GM19372 (cell line): ENCODE results near the gene TMEM120B.

ENCODE experiments used
- ATAC-seq: cut with Tn5 transposase; IDR thresholded peaks from one replicate; pipeline ENCODE4 v1.9.1; 2021; ENCODE audit warnings: mild to moderate bottlenecking, low read depth, moderate library complexity; ENCODE audit not compliant: unreplicated experiment

TMEM120B gene

DNA sequence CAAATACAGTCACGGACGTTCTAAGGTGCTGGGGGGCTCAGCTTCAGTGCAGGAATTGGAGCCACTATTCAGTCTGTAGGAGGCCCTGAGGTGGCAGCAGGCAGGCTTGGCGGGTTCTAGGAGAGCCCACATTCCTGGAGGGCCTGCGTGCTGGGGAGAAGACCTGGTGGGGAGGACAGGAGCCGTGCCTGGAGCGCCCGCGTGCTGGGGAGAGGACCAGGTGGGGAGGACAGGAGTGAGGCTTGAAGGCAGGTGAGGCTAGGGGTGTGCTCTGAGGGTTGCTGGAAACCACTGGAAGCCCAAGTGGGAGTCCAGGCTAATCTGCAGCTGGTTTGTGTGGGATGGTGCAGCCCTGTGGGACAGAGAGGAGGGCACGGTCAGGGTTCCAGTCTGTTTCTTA, 57.8 kb downstream of the TMEM120B start:
- no peak for ATAC-seq

- no peak for ATAC-seq
These were observed 58.5 kb downstream of the TMEM120B start for GRCh38 chr12:121770813-121771625.

GRCh38 chr12:121773011-121773777, 60.6 kb downstream of the TMEM120B start:
- ATAC-seq = peak; percentile 70

- ATAC-seq = no peak
These were observed 62.5 kb downstream of the TMEM120B start for GRCh38 chr12:121774968-121775474.

GRCh38 chr12:121775501-121775900, 62.9 kb downstream of the TMEM120B start:
- ATAC-seq = no peak

GRCh38 chr12:121776190-121777098, 63.9 kb downstream of the TMEM120B start:
- no peak for ATAC-seq

DNA sequence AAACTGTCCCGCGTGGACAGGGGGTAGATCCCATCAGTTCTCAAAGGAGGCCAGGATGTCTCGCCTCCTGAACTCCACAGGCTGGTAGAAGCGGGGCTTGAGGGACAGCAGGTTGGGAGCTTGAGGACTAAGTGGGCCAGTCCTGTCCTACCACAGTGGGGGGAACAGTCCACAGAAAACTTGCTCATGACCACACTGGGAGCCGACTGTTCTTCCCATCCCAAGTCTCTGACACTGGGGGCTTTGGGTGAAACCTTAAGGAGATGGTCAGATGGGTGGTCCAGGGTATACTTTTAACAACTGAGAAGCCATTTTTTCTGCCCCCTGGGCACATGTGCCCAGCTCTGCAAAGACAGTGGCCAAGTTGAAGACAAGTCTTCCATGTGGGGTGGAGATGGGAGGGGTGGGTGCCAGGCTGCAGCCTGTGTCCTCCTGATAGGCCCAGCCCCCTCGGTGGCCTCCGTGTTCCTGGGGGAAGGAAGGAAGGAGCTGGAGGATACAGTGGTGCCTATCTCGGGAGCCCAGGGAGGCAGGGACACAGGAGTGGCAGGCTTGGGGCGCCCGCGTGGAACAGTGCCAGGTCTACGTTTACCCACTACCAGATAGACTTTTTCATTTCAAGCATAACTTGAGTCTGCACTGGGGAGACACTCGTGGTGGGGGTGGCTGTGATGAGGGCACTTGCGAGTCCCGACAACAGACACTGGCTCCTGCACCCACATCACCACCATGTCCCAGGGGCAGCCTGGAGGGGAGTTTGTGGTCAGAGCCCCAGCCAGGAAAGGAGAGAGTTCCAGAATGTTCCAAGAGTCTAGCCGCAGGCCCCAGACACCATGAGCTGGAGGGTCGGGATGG, 66.2 kb downstream of the TMEM120B start:
- no peak for ATAC-seq

DNA sequence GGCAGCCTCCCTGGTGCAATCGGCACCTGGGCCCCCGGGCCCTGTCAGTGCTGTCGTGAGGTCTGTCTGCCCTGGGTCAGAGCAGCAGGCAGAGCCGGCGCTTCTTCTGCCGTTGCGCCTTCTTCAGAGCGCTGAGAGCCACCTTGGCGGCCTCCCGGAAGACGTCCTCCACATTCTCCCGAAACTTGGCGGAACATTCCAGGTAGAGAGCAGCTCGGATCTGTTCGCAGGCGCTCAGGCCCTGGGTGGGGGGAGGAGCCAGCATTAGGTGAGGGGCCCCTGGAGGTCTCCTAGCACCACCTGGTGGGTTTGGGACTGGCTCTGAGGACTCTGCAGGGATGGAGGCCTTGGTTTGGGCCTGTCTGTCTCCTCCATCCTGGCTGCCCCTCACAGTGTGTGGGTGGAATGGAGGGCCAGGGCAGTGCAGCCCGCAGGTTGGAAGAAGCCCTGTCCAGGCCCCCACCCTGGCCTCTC, 66.9 kb downstream of the TMEM120B start:
- ATAC-seq = no peak

DNA sequence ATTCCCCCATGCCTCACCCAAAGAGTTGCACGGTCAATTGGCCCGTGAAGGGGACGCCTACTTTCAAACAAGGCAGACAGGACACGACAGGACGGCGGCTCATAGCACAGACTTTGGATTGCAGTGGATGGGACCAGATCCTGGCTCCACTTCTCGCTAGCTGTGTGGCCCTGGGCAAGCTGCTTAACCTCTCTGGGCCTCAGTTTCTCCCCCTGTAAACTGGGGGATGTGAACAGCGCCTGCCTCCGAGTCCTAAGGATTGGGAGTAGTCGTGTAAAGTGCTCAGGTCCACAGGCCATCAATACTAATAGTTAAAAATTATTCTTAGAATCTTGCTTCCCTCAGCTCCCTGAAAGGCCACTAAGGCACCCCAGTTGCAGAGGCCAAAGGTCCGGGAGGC, 67.9 kb downstream of the TMEM120B start:
- ATAC-seq = no peak

GRCh38 chr12:121781484-121781997, 69.0 kb downstream of the TMEM120B start:
- no peak for ATAC-seq

- no peak for ATAC-seq
These were observed 69.7 kb downstream of the TMEM120B start for GRCh38 chr12:121781998-121782979.

DNA sequence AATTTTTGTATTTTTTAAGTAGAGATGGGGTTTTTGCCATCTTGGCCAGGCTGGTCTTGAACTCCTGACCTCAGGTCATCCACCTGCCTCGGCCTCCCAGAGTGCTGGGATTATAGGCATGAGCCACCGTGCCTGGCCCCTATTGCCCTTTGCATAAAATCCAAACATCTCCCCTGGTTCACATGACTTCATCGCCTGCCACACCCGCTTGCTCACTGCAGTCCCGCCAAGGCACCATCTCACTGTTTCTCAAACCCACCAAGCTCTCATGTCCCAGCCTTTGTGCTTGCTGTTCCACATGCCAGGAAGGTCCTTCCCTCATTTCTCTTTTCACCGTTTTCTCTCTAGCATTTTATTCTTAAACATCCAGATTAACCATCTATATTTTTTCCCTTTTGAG, 71.2 kb downstream of the TMEM120B start:
- no peak for ATAC-seq

GRCh38 chr12:121784460-121784859, 71.9 kb downstream of the TMEM120B start:
- no peak for ATAC-seq

GRCh38 chr12:121786440-121786825, 73.9 kb downstream of the TMEM120B start:
- ATAC-seq = no peak

- ATAC-seq = no peak
These were observed 74.8 kb downstream of the TMEM120B start for GRCh38 chr12:121787063-121788025.

DNA sequence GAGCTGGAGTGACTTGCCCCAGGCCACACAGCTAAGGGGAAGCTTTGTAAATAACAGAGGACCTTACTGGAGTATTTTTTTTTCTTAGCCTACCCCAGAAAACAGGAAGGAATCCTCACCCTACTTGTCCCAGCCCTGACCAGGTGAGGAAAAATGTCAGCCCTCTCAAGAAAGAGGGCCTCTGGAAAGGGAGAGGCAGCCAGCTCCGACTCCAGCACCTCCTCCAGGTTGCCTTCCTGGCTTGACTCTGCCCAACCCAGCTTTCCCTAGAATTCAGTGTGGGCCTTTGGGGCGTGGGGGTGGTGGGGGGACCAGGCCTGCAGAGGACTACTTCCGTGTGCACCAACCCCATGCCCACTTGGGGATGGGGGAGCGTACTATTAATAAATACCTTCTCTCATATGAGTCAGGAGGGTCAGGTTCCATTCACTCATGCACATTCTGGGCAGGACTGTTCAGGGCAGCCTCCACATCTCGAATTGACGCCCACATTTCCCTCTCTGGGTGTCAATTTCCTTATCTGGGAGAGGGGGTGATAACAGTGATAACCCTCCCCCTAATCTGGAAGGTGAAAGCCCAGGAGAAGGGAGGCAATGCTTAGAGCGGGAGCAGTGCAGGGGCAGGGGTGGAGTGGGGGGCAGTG, 75.7 kb downstream of the TMEM120B start:
- no peak for ATAC-seq
